SHP77 treated with DMSO at 0.1 percent for 48 hours (cell line): ENCODE measurements around the gene GPC5.
A peak's percentile ranks its signal among the peaks of the same experiment; 100 is the strongest.

Experiments
- DNase-seq: peaks from one replicate; lab custom pipeline; 2025; lab: John Stamatoyannopoulos, UW

The GPC5 gene

DNA sequence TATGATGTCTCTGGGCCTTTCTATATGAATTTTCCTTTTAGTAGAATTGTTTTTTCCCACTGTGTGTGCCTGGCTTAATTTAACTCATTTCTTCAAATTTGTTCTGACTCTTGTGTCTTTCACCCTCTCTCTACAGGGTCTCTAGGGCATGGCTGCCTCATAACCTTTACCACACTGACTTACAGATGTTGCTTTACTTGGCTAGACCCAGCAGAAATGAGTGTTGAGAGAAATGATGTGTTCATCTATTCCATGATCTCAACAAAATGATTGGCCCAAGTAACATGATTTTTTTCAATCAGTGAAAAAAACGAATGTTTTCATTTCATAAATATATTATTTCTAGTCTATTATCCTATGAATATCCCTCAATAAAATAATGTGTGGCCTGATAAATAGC, 195.0 kb downstream of the GPC5 start:
- no peak for DNase-seq

DNA sequence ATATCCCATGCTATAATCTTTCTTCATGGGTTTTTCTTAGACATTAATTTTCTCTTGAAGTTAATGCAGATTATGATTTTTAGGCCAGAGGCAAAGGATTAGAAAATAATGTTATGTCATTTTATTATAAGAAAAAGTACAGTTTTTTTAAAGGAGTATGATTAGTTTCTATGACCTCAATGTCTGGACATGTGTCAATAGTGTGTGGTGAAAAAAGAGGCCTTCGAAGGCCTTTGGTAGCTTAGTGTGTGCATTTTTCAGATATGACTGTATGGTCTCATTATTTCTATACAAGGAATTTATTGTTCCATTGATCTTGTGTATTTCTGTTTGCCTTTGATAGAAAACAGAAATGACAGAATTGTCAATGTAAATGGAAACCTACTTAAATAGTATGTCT, 195.6 kb downstream of the GPC5 start:
- DNase-seq: no peak

DNA sequence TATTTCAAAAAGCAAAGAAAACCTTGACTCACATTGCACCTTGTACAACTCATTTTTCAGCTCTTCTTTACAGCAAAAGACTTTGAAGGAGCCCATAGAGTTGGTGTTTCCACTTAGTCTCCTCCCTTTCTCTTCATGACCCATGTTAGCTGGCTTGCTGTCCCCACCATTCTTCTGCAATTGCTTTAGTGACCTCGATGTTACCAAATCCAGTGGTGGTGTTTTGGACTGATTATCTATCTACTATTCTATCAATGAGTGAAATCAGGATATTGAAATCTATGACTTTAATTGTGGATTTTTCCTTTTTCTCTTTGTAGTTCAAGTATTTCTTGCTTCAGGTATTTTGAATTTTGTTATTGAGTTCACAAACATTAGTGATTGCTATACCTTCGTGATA, 197.3 kb downstream of the GPC5 start:
- DNase-seq: no peak

DNA sequence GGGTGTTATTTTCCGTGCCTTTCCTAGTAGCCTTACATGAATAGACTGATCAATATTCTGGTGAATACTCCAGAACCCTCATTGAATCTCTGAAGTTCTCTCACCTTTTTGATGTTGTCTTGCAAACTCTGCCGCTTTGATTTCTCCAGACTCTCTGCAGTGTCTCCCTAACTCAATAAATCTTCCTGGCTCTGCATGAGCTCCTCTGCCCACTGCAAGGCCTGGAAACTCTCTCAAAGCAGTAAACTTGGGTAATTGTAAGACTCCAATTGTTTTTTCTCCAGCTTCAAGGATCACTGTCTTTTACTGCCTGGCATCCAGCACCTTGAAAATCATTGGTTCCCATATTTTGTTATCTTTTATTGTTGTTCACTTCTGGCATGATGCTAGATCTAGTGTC, 198.4 kb downstream of the GPC5 start:
- no peak for DNase-seq

DNA sequence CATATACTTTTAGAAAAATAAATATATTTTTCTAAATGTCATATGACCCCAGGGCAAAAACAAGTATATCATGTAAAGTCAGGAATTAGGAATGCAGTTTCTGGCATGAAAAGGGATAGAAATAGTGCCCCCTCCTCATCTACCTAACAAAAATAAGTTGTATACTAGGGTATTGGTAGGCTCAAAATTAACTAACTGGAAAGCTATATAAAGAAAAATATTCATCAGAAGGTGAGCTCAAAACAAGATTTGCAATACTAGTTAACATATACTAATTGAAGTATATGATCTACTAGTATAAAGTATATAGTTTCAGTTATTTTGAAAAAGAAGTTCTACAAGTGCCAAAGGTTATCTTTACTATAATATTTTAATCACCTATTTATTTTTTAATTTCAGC, 200.2 kb downstream of the GPC5 start:
- no peak for DNase-seq

DNA sequence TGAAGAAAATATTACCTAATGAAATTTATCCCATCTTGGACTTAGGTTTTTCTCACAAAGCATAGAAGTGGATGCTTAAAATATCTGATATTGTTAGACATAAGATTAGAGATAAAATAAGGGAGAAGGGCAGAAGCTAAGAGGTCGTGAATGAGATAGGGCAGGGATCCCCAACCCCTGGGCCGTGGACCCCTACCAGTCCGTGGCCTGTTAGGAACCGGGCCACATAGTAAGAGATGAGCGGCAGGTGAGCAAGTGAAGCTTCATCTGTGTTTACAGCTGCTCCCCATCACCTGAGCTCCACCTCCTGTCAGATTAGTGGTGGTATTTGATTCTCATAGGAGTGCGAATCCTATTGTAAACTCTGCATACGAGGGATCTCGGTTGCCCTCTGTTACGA, 202.9 kb downstream of the GPC5 start:
- DNase-seq: no peak

DNA sequence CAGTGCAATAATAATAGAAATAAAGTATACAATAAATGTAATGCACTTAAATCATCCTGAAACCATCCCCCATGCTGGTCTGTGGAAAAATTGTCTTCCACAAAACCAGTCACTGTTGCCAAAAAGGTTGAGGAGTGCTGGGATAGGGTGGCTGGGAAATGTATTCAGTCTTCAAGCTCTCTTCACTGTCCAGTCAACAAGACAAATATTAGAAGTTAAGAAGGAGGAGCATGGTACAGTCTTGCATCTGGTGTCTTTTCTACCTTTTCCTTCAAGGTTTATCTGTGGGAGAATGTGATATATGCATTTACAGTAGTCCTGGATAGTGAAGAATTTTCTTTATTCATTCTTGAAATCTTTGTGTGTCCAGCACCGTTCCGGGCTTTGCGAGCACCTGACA, 203.4 kb downstream of the GPC5 start:
- no peak for DNase-seq

DNA sequence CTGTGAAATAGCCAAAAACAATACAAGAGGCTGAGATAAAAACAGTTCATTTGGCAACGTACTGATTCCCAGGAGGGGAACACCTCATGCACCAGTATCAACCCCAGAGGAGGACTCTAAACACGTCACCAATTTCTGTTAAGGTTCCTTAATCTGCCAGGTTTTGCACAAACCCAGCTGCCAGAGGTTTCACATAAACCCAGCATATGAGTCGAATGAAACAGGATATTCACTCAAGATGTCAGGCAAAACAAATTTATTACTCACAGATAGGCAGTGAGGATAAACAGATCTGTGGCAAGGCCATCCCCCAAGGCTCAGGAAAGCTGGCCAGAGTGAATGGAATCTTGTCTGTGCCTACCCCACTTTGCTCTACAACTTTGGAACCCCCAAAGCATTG, 210.9 kb downstream of the GPC5 start:
- DNase-seq: no peak

DNA sequence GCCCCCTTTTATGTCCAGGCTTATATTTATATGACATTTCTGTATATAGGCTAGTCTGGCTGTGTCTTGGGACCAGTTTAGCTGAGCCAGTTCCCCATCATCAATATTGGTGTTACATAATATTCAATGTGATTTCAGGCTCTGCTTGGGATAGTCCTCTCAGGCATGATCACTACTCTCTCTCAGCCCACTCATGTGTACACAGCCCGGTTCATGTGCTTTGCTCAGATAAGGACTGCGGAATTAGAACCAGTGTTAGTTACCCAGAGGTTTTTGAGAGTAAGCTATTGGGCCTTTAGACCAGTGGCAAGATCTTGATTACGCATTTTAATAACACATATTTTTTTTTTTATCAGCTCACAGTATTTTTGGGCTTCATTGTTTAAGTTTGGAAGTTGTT, 219.9 kb downstream of the GPC5 start:
- DNase-seq: no peak

DNA sequence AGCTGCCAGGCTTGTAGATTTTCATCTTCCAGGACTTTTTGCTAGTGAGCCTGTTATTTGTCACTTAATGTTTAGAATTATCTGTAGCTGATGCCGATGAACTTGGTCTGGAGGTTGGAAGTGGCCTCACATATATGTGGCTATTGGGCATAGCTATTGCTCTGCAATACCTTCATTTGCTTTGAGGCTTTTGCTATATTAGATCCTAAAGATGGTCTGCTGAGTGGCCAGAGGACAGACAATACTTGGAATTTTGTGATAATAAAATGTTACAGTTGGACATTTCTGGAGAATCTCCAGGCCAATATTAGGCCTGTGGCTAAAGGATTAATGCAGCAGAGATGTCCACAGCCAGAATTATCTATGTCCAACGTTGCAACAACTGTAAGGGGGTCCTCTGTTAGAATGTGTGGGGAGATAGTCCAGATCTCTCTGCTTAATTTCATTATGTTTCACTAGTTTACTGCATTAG, 222.3 kb downstream of the GPC5 start:
- no peak for DNase-seq

DNA sequence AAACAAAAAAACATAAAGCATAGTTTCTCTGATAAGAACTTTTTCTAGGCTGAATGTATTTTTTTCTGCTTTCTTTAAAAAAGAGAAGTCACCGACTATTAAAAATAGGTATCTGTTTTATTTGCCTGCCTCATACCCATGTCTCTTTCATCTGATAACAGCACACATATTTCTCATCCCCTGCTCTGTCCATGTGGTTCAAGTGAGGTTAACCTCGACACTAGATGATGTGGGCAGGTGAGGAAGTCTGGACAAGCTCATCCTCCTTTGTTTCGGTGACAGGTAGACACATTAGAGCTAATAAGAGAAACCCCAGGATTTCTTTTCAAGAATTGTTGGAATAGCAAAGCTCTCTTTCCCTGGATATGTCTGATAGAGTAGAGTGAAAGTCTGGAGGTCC, 222.7 kb downstream of the GPC5 start:
- DNase-seq: no peak

DNA sequence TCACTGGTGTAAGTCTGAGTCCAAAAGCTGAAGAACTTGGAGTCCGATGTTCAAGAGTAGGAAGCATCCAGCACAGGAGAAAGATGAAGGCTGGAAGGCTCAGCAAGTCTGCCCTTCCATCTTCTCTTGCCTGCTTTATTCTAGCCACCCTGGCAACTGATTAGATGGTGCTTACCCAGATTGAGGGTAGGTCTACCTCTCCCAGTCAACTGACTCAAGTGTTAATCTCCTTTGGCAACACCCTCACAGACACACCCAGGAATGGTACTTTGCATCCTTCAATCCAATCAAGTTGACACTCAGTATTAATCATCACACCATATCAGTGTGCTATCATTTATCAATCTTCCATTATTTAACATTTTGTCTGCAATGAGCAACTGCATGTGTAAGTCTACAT, 223.5 kb downstream of the GPC5 start:
- DNase-seq: no peak

DNA sequence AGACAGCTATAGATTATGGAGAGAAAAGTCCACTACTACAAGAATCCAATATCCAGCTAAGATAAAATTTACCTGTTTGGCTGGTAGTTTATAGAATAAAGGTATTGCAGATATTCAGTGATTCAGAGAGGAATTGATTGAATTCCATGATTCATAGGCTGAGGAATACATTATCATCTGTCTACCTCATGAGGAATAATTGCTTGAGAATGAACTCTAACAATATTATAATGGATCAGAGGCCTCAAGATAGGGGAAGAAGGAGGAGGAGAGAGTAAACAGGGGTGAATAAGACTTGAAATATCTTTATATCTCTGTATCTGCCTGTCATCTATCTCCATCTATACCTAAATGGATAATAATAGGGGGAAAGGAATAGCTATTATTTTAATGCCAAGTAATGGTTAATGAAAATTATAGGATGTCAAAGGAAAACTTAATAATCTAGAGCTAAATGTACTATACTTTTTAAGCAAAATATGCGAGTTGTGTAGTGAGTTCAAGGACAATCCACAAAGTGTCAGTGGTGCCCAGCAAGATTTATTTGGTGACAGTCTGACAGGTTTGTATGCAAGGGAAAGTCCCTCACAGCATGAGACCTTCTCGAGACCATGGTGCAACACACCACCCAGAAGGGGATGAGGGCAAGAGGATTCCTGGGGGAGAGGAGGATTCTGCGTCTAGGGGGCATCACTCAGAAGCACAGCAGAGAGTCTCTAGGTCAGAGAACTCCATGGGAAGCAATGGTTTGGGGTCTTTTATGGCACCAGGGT, 224.5 kb downstream of the GPC5 start:
- no peak for DNase-seq

DNA sequence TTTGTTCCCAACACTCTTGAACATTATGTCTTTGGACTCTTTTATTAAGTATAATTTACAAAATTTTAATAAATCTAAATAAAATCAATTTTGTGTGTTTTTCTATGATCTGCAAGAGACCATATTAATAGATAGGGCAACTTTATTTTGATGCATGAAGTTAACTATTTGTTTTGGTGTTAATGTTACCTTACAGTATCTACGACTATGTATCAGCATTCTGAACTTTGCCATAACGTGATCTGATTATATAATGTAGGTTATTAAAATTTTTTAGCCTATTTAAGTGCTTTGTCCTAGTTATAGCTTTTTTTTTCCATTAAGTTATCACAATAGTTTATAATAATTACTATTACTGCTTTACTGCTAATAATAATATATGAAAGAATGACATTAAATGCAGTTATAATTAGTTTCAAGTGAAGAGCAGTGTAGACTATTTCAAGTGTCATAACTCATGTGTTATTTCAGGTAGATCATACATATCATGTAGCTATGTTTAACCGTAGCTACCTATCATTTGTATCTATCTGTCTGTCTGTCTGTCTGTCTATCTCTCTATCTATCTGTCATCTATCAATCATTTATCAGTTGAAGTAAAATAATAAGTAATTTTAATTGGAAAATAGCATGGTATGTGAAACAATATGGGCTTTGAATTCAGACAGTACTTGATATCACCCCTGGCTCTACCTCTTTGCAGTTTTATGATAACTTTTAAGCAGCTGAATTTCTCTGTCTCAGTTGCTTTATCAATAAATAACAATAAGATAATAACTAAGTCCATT, 229.7 kb downstream of the GPC5 start:
- DNase-seq: no peak

DNA sequence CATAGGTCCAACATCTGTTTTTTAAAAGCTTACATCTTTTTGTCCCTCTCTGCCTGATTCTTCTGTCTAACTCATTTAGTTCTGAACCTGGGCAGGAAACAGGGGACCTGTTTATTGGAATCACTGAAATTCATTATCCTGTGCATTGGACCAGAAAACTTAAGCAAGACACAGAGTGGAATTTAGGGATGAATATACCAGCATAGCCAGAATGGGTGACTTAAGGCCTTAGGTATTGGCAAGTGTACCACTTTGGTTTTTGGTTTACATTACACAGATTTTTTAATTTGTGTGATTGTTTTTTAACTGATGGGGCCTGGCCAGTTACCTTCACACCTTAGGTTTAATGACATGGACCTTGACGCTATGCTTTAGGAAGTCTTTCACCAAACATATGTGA, 232.5 kb downstream of the GPC5 start:
- DNase-seq: no peak

DNA sequence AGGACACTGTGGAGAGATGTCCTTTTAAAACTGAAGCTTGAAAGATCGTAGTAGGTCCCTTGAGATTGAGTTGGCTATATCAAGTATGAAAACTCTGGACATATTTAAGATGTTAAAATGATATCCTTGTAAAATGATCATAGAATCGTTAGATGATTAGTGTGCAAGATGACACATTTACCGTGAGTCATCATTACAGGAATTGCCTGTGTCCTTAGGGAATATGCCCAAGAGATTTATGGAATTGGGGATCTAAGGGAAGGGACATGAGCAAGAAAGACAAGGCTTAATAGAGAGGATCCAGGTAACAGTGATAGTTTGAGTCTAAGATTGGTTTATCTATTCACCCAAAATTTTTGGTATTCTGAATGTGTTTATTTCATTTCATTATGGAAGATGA, 233.7 kb downstream of the GPC5 start:
- no peak for DNase-seq

DNA sequence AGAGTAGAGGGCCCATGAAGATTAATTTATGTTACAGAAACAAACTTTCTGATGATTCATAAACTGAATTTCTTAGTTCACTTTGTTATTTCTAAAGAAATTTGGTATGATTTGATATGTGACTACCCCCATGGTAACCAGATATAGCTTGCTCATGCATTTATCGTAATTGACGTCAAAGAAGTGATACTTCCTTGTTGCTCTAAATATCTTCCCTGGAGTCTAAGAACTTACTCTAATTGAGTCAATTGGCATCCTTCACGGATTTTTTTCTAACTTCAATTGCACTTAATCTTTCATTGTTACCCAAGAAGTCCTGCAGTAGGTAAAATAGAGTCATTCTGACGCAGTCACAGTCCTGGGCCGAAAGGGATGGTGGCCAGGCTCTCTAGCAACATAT, 240.9 kb downstream of the GPC5 start:
- no peak for DNase-seq

DNA sequence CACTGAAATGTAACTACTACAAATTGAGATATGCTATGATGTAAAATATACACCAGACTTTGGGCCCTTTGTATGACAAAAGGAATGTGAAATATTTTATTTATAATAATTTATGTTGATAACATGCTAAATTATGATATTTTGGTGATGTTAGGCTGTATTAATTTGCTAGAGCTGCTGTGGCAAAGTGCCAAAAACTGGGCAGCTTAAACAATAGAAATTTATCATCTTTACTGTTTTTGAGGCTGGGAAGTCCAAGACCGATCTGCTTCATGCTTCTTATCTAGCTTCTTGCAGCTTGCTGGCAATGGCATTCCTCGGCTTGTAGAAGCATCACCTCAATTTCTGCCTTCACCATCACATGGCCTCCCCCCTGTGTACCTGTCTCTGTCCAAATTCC, 245.0 kb downstream of the GPC5 start:
- DNase-seq: no peak

DNA sequence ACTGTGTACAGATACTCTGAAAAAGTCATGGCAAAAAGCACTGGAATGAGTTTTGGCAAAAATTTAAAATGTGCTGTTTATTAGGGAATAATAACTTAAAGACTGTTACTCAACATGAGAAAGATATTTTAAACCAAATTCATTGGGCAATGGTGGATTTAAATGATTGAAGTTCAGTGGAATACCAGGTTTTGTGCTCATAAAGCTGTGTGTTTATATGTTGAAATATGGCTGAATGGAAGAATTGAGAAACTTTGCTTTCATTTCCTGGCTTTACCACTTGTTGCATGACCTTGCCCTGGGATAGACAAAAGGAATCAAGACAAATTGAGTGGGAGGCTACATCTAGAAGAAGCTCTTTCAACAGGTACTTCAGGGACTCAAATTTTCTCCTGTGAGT, 246.4 kb downstream of the GPC5 start:
- no peak for DNase-seq

DNA sequence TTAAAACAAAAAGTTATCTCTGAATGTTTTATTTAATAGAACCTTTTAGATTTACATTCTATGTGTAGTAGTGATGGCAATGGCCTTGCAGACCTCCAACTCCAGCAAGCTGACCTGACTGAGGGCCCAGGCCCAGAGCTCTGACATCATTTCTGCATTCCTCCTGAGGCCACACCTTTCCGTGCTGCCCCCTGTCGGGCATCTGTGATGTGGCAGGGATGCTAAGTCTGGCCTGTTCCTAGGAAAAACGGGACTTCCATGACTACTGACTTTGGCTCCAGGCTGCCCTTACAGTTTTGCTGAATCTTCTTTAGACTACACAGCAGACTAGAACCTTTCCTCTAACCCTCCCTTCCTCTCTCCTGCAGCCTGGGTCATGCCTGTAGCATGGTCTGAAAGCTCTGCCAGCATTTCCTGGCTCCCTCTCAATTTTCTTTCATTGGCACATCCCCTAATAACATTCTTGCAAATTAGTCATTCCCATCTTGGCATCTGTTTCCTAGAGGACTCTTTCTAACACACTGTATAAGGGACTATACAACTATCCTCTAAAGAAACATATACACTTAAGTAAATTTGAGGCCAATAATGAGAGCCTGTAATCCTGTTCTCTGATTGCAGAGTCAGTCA, 249.1 kb downstream of the GPC5 start:
- peak; percentile 21 for DNase-seq

DNA sequence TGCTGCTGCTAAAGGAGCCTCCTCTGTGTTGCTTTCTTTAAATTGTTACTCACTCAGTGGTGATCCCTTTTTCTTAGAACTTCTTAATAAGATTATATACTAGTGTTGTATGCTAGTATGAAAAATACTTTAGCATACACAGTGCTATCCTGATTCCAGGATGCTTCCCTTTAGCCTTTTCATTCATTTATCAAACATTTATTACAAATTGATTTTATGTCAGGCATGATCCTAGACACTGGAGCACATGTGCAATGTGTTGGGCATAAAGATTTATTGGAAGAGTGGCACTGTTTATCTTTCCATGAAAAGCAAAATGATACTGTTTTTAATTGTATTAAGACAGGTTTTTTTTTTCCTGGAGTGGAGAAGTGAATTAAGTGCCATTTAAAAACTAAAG, 249.6 kb downstream of the GPC5 start:
- DNase-seq: no peak

DNA sequence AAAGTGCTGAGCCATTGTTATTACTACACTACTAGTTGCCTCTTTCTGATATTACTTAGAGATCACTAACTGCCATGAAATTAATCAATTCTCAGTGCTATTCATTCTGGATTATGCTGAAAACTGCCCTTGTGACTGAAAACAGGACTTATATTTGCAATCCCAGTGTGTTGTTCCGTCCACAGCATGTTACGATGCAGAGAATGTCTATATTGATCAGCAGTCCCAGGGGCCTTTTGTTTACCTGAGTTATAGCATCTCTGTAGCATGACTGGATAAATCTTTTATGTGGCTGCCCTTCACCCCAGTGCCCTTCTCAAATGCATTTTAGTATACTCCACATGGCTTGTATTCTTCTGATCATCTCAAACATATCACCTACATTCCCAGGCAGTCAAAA, 251.0 kb downstream of the GPC5 start:
- no peak for DNase-seq
